Fibroblast of mammary gland (primary cell): ENCODE measurements around the gene MBD5.
"Not testable (repeated sequence)": the region's sequence is repeated elsewhere in the genome, so short reads cannot be mapped to it uniquely, and the experiment has no call there.

Experiments
- DNase-seq: peaks from one replicate; pipeline ENCODE4 v3.0.0-alpha.2; 2010; ENCODE audit warnings: low read depth
- H3K4me3 ChIP-seq: 2 replicates; pipeline ENCODE4 v1.5.1; 2011; ENCODE audit warnings: low read depth, mild to moderate bottlenecking, low read length, moderate library complexity; ENCODE audit not compliant: control insufficient read depth
- CTCF ChIP-seq: conservative IDR thresholded peaks from 2 replicates; pipeline ENCODE4 v1.5.1; 2011; ENCODE audit warnings: low read depth, low read length, inconsistent platforms; ENCODE audit not compliant: control insufficient read depth, insufficient read depth

MBD5 gene

DNA sequence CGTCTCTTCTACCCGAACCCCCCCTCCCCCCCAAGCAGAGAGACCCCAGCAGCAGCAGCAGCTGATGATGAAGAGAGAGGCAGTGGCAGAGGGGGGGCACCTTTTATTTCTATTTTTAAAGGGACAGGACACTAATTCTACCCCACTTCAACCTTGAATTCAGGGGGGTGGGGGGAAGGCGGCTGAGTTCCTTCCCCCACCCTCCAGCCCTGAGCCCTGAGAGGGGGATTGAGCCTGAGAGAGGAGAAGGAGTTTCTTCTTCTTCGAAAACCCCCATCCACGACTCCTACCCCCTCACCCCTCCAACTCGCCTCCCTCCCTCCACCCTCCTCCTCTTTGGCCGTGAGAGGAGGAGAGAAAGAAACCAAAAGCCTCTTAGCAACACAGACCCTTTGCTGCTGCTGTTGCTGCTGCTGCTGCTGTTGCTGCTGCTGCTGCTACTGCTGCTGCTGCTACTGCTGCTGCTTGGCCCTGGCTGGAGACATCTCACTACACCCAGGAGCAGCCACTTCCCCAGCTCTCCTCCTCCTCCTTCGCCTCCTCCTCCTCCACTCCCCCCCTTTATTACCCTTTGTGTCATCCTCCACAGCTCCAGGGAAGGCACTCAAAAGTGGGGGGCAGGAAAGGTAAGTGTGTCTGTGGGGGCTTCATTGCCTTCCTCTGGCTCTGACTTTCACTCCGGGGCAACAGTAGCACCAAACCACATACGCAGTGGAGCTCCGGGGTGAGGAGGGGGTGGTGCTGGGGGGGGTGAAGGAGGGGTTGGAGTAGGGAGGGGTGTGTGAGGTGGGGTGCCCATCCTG, at the start of gene MBD5:
Gene MBD5, plus strand, starts transcription at position 33 of the 803 bp plus-strand sequence.
- peak within 1 kb of the TSS; percentile 79 for H3K4me3 ChIP-seq
- TF ChIP-seq CTCF = no peak
- peak; percentile 30 for DNase-seq

- TF ChIP-seq CTCF = no peak
- DNase-seq = no peak
- H3K4me3 ChIP-seq = no peak overlapping the region
Observed at GRCh38 chr2:147976102-147976501, 44.8 kb upstream of the MBD5 start.

GRCh38 chr2:147977679-147978078, 43.2 kb upstream of the MBD5 start:
- H3K4me3 ChIP-seq = no peak overlapping the region
- no peak for TF ChIP-seq CTCF
- DNase-seq = no peak

DNA sequence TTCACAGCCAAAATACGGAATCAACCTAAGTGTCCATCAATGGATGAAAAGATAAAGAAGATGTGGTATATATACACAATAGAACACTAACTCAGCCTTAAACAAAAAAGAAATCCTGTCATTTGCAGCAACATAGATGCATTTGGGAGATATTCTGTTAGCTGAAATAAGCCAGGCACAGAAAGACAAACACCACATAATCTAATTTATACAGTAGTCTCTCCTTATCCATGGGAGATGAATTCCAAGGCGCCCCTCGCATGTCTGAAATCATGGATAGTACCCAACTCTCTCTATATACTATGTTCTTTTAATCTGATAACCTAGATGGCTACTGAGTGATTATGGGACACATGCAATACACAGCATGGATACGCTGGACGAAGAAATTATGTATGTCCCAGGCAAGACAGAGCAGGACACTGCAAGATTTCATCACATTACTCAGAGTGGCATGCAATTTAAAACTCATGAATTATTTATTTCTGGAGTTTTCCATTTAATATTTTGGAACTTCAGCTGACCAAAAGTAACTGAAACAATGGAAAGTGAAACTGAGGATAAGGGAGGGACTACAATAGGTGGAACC, 39.9 kb upstream of the MBD5 start:
- DNase-seq = no peak
- no peak for TF ChIP-seq CTCF
- no peak overlapping the region for H3K4me3 ChIP-seq

- TF ChIP-seq CTCF = no peak
- H3K4me3 ChIP-seq = no peak overlapping the region
- DNase-seq = no peak
Observed at GRCh38 chr2:147989102-147989501, 31.8 kb upstream of the MBD5 start.

GRCh38 chr2:147989809-147990403, 31.0 kb upstream of the MBD5 start:
- H3K4me3 ChIP-seq = no peak overlapping the region
- DNase-seq = peak; percentile 70
- TF ChIP-seq CTCF = peak; percentile 71

DNA sequence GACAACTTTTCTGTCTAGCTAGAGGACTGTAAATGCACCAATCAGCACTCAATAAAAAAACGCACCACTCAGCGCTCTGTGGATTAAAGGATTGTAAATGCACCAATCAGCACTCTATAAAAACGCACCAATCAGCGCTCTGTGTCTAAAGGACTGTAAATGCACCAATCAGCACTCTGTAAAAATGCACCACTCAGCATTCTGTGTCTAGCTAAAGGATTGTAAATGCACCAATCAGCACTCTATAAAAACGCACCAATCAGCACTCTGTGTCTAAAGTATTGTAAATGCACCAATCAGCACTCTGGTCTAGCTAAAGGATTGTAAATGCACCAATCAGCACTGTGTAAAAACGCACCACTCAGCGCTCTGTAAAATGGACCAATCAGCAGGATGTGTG, 25.9 kb upstream of the MBD5 start:
- H3K4me3 ChIP-seq, DNase-seq: not testable (repeated sequence)
